Measurements from ENCODE around the gene TIMMDC1. TPM values are rescaled to one million over a fixed set of nuclear protein-coding genes. Genes with fewer than 3 reads are reported as not detected.

TIMMDC1 gene
- total and polyA plus RNA-seq, 9 of the 15 experiments (the other 6 are each of a cell fraction or from before 2014, with no cell fraction given) = 62.1 to 226 (median 86.6) TPM

DNA sequence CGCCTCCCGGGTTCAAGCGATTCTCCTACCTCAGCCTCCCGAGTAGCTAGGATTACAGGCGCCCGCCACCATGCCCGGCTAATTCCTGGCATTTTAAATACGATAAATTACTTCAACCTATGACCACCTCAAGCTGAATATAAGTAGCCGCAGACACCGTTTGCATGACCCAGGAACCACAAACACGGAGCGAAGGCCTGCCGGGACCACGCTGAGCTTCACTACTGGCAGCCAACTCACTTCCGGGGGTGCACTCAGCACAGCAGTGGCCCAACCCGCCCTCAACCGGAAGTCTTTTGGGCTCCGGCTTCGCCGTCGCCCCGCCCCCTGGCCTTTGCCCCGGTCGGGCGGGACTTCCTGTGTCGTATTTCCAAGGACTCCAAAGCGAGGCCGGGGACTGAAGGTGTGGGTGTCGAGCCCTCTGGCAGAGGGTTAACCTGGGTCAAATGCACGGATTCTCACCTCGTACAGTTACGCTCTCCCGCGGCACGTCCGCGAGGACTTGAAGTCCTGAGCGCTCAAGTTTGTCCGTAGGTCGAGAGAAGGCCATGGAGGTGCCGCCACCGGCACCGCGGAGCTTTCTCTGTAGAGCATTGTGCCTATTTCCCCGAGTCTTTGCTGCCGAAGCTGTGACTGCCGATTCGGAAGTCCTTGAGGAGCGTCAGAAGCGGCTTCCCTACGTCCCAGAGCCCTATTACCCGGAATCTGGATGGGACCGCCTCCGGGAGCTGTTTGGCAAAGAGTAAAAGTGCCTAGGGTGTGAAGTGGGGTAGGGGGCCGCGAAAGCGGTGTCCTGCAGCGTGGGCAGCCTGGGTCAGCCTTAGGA lies at the start of gene TIMMDC1 (continued):
- TF ChIP-seq, protein P1, sequence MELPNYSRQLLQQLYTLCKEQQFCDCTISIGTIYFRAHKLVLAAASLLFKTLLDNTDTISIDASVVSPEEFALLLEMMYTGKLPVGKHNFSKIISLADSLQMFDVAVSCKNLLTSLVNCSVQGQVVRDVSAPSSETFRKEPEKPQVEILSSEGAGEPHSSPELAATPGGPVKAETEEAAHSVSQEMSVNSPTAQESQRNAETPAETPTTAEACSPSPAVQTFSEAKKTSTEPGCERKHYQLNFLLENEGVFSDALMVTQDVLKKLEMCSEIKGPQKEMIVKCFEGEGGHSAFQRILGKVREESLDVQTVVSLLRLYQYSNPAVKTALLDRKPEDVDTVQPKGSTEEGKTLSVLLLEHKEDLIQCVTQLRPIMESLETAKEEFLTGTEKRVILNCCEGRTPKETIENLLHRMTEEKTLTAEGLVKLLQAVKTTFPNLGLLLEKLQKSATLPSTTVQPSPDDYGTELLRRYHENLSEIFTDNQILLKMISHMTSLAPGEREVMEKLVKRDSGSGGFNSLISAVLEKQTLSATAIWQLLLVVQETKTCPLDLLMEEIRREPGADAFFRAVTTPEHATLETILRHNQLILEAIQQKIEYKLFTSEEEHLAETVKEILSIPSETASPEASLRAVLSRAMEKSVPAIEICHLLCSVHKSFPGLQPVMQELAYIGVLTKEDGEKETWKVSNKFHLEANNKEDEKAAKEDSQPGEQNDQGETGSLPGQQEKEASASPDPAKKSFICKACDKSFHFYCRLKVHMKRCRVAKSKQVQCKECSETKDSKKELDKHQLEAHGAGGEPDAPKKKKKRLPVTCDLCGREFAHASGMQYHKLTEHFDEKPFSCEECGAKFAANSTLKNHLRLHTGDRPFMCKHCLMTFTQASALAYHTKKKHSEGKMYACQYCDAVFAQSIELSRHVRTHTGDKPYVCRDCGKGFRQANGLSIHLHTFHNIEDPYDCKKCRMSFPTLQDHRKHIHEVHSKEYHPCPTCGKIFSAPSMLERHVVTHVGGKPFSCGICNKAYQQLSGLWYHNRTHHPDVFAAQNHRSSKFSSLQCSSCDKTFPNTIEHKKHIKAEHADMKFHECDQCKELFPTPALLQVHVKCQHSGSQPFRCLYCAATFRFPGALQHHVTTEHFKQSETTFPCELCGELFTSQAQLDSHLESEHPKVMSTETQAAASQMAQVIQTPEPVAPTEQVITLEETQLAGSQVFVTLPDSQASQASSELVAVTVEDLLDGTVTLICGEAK (IDR thresholded peaks at IDR 0.05) = peak; percentile 97
- TF ChIP-seq, protein P1 (CRISPR knock-in tag; IDR thresholded peaks at IDR 0.05) = no peak
- TF ChIP-seq CCAR2 (IDR thresholded peaks at IDR 0.05; ENCODE audit: low read depth, low read length) = no peak
- TF ChIP-seq OTX1 (CRISPR knock-in tag; IDR thresholded peaks at IDR 0.05) = no peak
- TF ChIP-seq, protein P2, sequence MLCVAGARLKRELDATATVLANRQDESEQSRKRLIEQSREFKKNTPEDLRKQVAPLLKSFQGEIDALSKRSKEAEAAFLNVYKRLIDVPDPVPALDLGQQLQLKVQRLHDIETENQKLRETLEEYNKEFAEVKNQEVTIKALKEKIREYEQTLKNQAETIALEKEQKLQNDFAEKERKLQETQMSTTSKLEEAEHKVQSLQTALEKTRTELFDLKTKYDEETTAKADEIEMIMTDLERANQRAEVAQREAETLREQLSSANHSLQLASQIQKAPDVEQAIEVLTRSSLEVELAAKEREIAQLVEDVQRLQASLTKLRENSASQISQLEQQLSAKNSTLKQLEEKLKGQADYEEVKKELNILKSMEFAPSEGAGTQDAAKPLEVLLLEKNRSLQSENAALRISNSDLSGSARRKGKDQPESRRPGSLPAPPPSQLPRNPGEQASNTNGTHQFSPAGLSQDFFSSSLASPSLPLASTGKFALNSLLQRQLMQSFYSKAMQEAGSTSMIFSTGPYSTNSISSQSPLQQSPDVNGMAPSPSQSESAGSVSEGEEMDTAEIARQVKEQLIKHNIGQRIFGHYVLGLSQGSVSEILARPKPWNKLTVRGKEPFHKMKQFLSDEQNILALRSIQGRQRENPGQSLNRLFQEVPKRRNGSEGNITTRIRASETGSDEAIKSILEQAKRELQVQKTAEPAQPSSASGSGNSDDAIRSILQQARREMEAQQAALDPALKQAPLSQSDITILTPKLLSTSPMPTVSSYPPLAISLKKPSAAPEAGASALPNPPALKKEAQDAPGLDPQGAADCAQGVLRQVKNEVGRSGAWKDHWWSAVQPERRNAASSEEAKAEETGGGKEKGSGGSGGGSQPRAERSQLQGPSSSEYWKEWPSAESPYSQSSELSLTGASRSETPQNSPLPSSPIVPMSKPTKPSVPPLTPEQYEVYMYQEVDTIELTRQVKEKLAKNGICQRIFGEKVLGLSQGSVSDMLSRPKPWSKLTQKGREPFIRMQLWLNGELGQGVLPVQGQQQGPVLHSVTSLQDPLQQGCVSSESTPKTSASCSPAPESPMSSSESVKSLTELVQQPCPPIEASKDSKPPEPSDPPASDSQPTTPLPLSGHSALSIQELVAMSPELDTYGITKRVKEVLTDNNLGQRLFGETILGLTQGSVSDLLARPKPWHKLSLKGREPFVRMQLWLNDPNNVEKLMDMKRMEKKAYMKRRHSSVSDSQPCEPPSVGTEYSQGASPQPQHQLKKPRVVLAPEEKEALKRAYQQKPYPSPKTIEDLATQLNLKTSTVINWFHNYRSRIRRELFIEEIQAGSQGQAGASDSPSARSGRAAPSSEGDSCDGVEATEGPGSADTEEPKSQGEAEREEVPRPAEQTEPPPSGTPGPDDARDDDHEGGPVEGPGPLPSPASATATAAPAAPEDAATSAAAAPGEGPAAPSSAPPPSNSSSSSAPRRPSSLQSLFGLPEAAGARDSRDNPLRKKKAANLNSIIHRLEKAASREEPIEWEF (CRISPR knock-in tag; IDR thresholded peaks at IDR 0.05) = no peak
- TF ChIP-seq, protein P3, sequence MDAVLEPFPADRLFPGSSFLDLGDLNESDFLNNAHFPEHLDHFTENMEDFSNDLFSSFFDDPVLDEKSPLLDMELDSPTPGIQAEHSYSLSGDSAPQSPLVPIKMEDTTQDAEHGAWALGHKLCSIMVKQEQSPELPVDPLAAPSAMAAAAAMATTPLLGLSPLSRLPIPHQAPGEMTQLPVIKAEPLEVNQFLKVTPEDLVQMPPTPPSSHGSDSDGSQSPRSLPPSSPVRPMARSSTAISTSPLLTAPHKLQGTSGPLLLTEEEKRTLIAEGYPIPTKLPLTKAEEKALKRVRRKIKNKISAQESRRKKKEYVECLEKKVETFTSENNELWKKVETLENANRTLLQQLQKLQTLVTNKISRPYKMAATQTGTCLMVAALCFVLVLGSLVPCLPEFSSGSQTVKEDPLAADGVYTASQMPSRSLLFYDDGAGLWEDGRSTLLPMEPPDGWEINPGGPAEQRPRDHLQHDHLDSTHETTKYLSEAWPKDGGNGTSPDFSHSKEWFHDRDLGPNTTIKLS (IDR thresholded peaks at IDR 0.05; ENCODE audit: borderline replicate concordance, low read depth) = peak; percentile 99
- TF ChIP-seq, protein P4, sequence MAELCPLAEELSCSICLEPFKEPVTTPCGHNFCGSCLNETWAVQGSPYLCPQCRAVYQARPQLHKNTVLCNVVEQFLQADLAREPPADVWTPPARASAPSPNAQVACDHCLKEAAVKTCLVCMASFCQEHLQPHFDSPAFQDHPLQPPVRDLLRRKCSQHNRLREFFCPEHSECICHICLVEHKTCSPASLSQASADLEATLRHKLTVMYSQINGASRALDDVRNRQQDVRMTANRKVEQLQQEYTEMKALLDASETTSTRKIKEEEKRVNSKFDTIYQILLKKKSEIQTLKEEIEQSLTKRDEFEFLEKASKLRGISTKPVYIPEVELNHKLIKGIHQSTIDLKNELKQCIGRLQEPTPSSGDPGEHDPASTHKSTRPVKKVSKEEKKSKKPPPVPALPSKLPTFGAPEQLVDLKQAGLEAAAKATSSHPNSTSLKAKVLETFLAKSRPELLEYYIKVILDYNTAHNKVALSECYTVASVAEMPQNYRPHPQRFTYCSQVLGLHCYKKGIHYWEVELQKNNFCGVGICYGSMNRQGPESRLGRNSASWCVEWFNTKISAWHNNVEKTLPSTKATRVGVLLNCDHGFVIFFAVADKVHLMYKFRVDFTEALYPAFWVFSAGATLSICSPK (IDR thresholded peaks at IDR 0.05; ENCODE audit: borderline replicate concordance) = no peak
- TF ChIP-seq ZNF830 (CRISPR knock-in tag; IDR thresholded peaks at IDR 0.05) = no peak
